SK-N-MC (cell line): ENCODE results near the gene NF2.

Source experiments
- FOXP2 ChIP-seq: optimal IDR thresholded peaks from 2 replicates; pipeline ENCODE3; 2011; ENCODE audit warnings: mild to moderate bottlenecking, moderate library complexity; ENCODE audit not compliant: insufficient read depth; ENCODE audit errors: extremely low read length, control extremely low read depth
- POLR2AphosphoS5 ChIP-seq: IDR thresholded peaks from 2 replicates; pipeline ENCODE4 v1.6.1; 2012; ENCODE audit warnings: mild to moderate bottlenecking, low read depth, low read length, borderline replicate concordance

DNA sequence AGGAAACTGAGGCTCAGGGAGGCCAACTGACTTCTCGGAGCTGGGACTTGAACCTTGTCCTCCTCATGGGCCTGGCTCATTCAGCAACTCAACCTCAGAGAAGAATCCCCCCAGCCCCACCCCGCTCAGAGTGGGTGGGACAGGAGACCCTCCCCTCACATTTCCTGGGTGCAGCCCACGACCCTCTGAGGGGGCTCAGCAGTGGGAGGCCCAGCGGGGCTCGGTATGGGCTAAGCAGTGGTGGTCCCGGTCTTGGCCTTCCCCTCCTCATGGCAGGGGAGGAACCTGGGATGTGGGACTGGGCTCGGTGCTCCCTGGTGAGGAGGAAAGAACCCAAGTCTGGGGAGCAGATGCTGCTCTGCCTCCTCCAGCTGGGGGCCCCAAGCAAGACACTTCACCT is 102.2 kb downstream of the NF2 start:
- TF ChIP-seq POLR2AphosphoS5: no peak
- TF ChIP-seq FOXP2: no peak
